Lung (tissue), 12 donors: ENCODE measurements around the gene CDH1. TPM values are rescaled to one million over a fixed set of nuclear protein-coding genes. Genes with fewer than 3 reads are reported as not detected.
A peak's percentile ranks its signal among the peaks of the same experiment; 100 is the strongest.

ENCODE experiments used
- ATAC-seq: fragments of 200-7000 bp; cut with Tn5 transposase; one replicate; pipeline ENCODE4 v1.9.1; 2020; ENCODE audit warnings: moderate number of reproducible peaks; ENCODE audit not compliant: insufficient read depth, low FRiP score
- DNase-seq, 3 donors: peaks; one replicate each; pipeline ENCODE4 v3.0.0-alpha.2; 2013 to 2017
- H3K27ac ChIP-seq, 2 donors: one replicate each; pipeline ENCODE4 v1.5.1; 2013; ENCODE audit warnings: mild to moderate bottlenecking in 2 of 2, moderate library complexity in 2 of 2, control low read depth in 1 of 2, inconsistent platforms in 1 of 2, low read depth in 1 of 2, low read length in 1 of 2
- H3K27me3 ChIP-seq, 3 donors: one replicate each; pipeline ENCODE4 v1.5.1; 2013; ENCODE audit warnings: low read length in 2 of 3; ENCODE audit not compliant: control insufficient read depth in 3 of 3, insufficient read depth in 3 of 3
- H3K36me3 ChIP-seq, 4 donors: one replicate each; pipeline ENCODE4 v1.5.1; 2013; ENCODE audit warnings: low read length in 4 of 4, mild to moderate bottlenecking in 1 of 4, moderate library complexity in 1 of 4; ENCODE audit not compliant: control insufficient read depth in 4 of 4, insufficient read depth in 4 of 4
- H3K4me1 ChIP-seq, 5 donors: one replicate each; pipeline ENCODE4 v1.5.1; 2013; ENCODE audit warnings: low read length in 5 of 5, mild to moderate bottlenecking in 2 of 5, moderate library complexity in 1 of 5; ENCODE audit not compliant: control insufficient read depth in 5 of 5, insufficient read depth in 5 of 5
- H3K4me3 ChIP-seq: one replicate; pipeline ENCODE4 v1.5.1; 2013; ENCODE audit warnings: mild to moderate bottlenecking, control low read depth, moderate library complexity
- H3K9ac ChIP-seq, 2 donors: one replicate each; pipeline ENCODE4 v1.5.1; 2013; ENCODE audit warnings: low read length in 2 of 2, control low read depth in 1 of 2; ENCODE audit not compliant: insufficient read depth in 1 of 2
- H3K9me3 ChIP-seq, 4 donors: one replicate each; pipeline ENCODE4 v1.5.1; 2013; ENCODE audit warnings: low read length in 3 of 4, mild to moderate bottlenecking in 1 of 4, moderate library complexity in 1 of 4; ENCODE audit not compliant: control insufficient read depth in 4 of 4, insufficient read depth in 3 of 4
- CTCF ChIP-seq: IDR thresholded peaks from 2 replicates; pipeline ENCODE4 v1.5.1; 2012; ENCODE audit warnings: mild to moderate bottlenecking; ENCODE audit errors: control extremely low read depth, extremely low read depth
- WGBS, 2 donors: extraction: QIAGEN DNeasy Blood & Tissue Kit; methylation state at CpG; one replicate each; pipeline ENCODE4 v1.1.7; 2013; 5-methylcytosine and 5-hydroxymethylcytosine counted together
- polyA plus RNA-seq, 2 donors: library from polyadenylated mRNA; stranded (reverse); fragments of 200-250 nt; gene quantifications; one replicate each; pipeline ENCODE4 v1.2.1, GENCODE V29; 2013
- total RNA-seq, 2 donors: library from RNA; depleted of rRNA in 1 of 2; stranded (reverse); fragments of >200 nt in 1 of 2; gene quantifications; one replicate each; pipeline ENCODE4 v1.2.1, GENCODE V29; 2014 to 2021
- donor health status: control.
- donor health status: control.
- donor health status: Bipolar disorder and iron deficiency.
- donor health status: healthy.
- donor health status: DM: yes; HTN: yes; CAD: no.

The CDH1 gene
- total and polyA plus RNA-seq, 4 donors, result 33.2 to 227 (median 95.2) TPM

- Histone ChIP-seq H3K4me3 (no peak overlapping the region), H3K4me1 (peaks cover 0 to 3% (median 0%) of the 10 kb centered on the region in 5 donors), H3K9ac (no peak overlapping the region), H3K27ac (no peak overlapping the region), H3K9me3 (no peaks in the 10 kb centered on the region), H3K27me3 (no peaks in the 10 kb centered on the region), H3K36me3 (no peaks in the 10 kb centered on the region)
- no peak for ATAC-seq
- TF ChIP-seq CTCF, result no peak
- WGBS, 2 donors, result 95 to 97% methylated on average over 6 of the region's 6 CpGs
- DNase-seq, result no peak
These were observed 22.0 kb downstream of the CDH1 start for GRCh38 chr16:68759062-68759461.

DNA sequence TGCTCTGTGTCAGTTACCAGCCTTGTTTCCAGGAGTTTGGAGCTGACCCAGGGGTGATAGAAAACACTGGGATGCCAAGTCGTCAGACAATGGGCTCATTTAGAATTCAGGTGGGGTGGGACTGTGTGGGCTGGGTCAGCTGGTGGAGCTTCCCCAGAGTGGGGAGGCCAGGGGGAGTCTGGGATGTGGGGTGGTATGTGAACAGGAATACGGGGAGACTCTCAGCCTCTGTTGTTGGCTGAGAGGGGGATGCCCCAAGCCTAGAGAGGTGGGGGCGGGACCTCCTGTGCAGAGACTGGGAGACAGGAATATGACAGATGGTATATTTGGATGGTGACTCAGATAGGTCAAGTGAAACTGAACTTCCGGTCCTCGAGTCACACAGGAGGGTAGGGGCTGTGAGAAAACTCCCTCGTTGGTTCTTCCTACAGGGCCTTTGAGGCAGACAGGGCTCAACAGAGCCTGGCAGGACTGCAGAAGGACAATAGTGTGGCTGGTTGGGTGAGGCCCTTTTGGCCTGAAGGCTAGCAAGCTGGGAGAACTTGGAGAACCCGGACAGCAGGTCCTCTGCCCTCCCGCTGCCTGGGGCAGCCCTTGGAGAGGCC lies 23.7 kb downstream of the CDH1 start:
- H3K27ac ChIP-seq, result no peak overlapping the region
- no peaks in the 10 kb centered on the region for H3K9me3 ChIP-seq
- no peak for TF ChIP-seq CTCF
- DNase-seq (no peak), ATAC-seq (peak; percentile 22)
- WGBS, 2 donors, result 54 to 68% methylated on average over 8 of the region's 8 CpGs
- H3K4me1 ChIP-seq, result peaks cover 0 to 3% (median 0%) of the 10 kb centered on the region in 5 donors
- no peaks in the 10 kb centered on the region for H3K27me3 ChIP-seq
- H3K4me3 ChIP-seq, result no peak overlapping the region
- H3K36me3 ChIP-seq, result no peaks in the 10 kb centered on the region
- H3K9ac ChIP-seq, result no peak overlapping the region

GRCh38 chr16:68762996-68763756 lies 26.1 kb downstream of the CDH1 start:
- 32 to 42% methylated on average over 6 of the region's 6 CpGs for WGBS, 2 donors
- H3K9ac ChIP-seq, result no peak overlapping the region
- no peaks in the 10 kb centered on the region for H3K27me3 ChIP-seq
- DNase-seq, result no peak
- H3K4me1 ChIP-seq, result peaks cover 0 to 2% (median 0%) of the 10 kb centered on the region in 5 donors
- H3K4me3 ChIP-seq, result no peak overlapping the region
- no peaks in the 10 kb centered on the region for H3K9me3 ChIP-seq
- no peak overlapping the region for H3K27ac ChIP-seq
- no peaks in the 10 kb centered on the region for H3K36me3 ChIP-seq
- TF ChIP-seq CTCF, result no peak
- no peak for ATAC-seq
